CD4-positive, alpha-beta T cell (primary cell): Measurements from ENCODE around the gene CCDC3. TPM values are rescaled to one million over a fixed set of nuclear protein-coding genes. Genes with fewer than 3 reads are reported as not detected.

Experiments
- ATAC-seq: fragments of 200-7000 bp; cut with Tn5 transposase; one replicate; pipeline ENCODE4 v1.10.0; 2022; ENCODE audit warnings: mild to moderate bottlenecking; ENCODE audit not compliant: poor library complexity
- CTCF ChIA-PET: fragments of 350-600 bp; sonication (Branson Sonifier 250); formaldehyde crosslinking; loops from one replicate; lab custom pipeline; 2021; ENCODE audit warnings: antibody characterized with exemption, inconsistent platforms; lab: Charles Lee
- POLR2A ChIA-PET: fragments of 350-600 bp; sonication (Branson Sonifier 250); formaldehyde crosslinking; loops from one replicate; lab custom pipeline; 2021; ENCODE audit warnings: antibody characterized with exemption, inconsistent platforms; lab: Charles Lee
- DNase-seq, 14 experiments: peaks; one replicate each; pipeline ENCODE4 v3.0.0-alpha.2; 2013 to 2020; ENCODE audit warnings: mixed read lengths in 2 of 14
- H3K27ac ChIP-seq, 2 donors: one replicate each; pipeline versions ENCODE4 v1.5.1 to v1.7.0; 2013; ENCODE audit warnings: low read length in 2 of 2, low read depth in 1 of 2, mild to moderate bottlenecking in 1 of 2
- H3K27me3 ChIP-seq, 2 experiments: 1 replicate in 1 of 2; 2 replicates in 1 of 2; pipeline versions ENCODE4 v1.6.1 to v1.7.0; 2013; ENCODE audit warnings: low read length in 2 of 2, control low read depth in 1 of 2, mild to moderate bottlenecking in 1 of 2, moderate library complexity in 1 of 2; ENCODE audit not compliant: insufficient read depth in 2 of 2, control insufficient read depth in 1 of 2
- H3K36me3 ChIP-seq: one replicate; pipeline ENCODE4 v1.6.1; 2013; ENCODE audit warnings: low read length, control low read depth; ENCODE audit not compliant: insufficient read depth
- H3K4me1 ChIP-seq: one replicate; pipeline ENCODE4 v1.6.1; 2013; ENCODE audit warnings: low read length, control low read depth; ENCODE audit not compliant: insufficient read depth
- H3K4me3 ChIP-seq: one replicate; pipeline ENCODE4 v1.5.1; 2013; ENCODE audit warnings: mild to moderate bottlenecking, low read length, moderate library complexity
- H3K9me3 ChIP-seq, 2 experiments: 1 replicate in 1 of 2; 2 replicates in 1 of 2; pipeline versions ENCODE4 v1.6.1 to v1.7.0; 2013; ENCODE audit warnings: low read length in 2 of 2, mild to moderate bottlenecking in 2 of 2, control low read depth in 1 of 2, moderate library complexity in 1 of 2; ENCODE audit not compliant: control insufficient read depth in 1 of 2, insufficient read depth in 1 of 2
- H3K27ac Mint-ChIP-seq: one replicate; pipeline ENCODE4 v1.8.0; 2020; ENCODE audit warnings: mixed read lengths
- H3K27me3 Mint-ChIP-seq: one replicate; pipeline ENCODE4 v1.8.0; 2021; ENCODE audit warnings: mixed read lengths
- H3K36me3 Mint-ChIP-seq: one replicate; pipeline ENCODE4 v1.8.0; 2021; ENCODE audit warnings: low read depth, mixed read lengths
- H3K4me1 Mint-ChIP-seq: one replicate; pipeline ENCODE4 v1.8.0; 2021; ENCODE audit warnings: low read depth, mixed read lengths
- H3K4me3 Mint-ChIP-seq: one replicate; pipeline ENCODE4 v1.8.0; 2020; ENCODE audit warnings: mild to moderate bottlenecking, mixed read lengths
- H3K9me3 Mint-ChIP-seq: one replicate; pipeline ENCODE4 v1.8.0; 2020; ENCODE audit warnings: mixed read lengths
- CTCF ChIP-seq: fragments of 200-600 bp; IDR thresholded peaks from one replicate; pipeline ENCODE4 v1.8.0; 2022; ENCODE audit warnings: antibody characterized with exemption, mild to moderate bottlenecking
- intact Hi-C, 2 experiments: fragments of 100-400 bp; cut with DNase I in 1 of 2; cut with micrococcal nuclease in 1 of 2; formaldehyde crosslinking; loops; one replicate each; pipeline versions ENCODE4 v1.15.1 to v1.9.0; 2023 to 2025; cut with DNase I, micrococcal nuclease
- total RNA-seq, 174 experiments: library from RNA in 2 of 174; stranded (reverse) in 2 of 174; gene quantifications; one replicate each; pipeline ENCODE4 v1.2.3 and lab custom pipeline; 2021 to 2026

The CCDC3 gene
- total RNA-seq, 2 experiments from 2014 or later = 0.08 TPM; not detected in 1

- Histone ChIP-seq H3K4me1 (no peaks in the 10 kb centered on the region), H3K27me3 (peaks cover 5 to 6% of the 10 kb centered on the region in 2 experiments), H3K36me3 (no peaks in the 10 kb centered on the region), H3K9me3 (peaks cover 3 to 13% of the 10 kb centered on the region in 2 experiments), H3K27ac (no peak overlapping the region), H3K4me3 (no peak overlapping the region)
- H3K4me3 Mint-ChIP-seq = no peak overlapping the region
- DNase-seq (no peak), ATAC-seq (no peak)
- H3K36me3 Mint-ChIP-seq = no peaks in the 10 kb centered on the region
- no peaks in the 10 kb centered on the region for H3K4me1 Mint-ChIP-seq
- H3K27me3 Mint-ChIP-seq = peaks cover 29% of the 10 kb centered on the region
- POLR2A ChIA-PET = no interaction called here
- no peak overlapping the region for H3K27ac Mint-ChIP-seq
- H3K9me3 Mint-ChIP-seq = no peaks in the 10 kb centered on the region
- no peak for TF ChIP-seq CTCF
- CTCF ChIA-PET = no interaction called here
- intact Hi-C loops = no loop called here
Measured at GRCh38 chr10:12961416-12962205, 39.9 kb downstream of the CCDC3 start.

- no peak overlapping the region for H3K4me3 Mint-ChIP-seq
- H3K9me3 ChIP-seq = peaks cover 0 to 13% of the 10 kb centered on the region in 2 experiments
- no peak overlapping the region for H3K27ac ChIP-seq
- H3K27me3 ChIP-seq = peaks cover 0 to 6% of the 10 kb centered on the region in 2 experiments
- peaks cover 29% of the 10 kb centered on the region for H3K27me3 Mint-ChIP-seq
- CTCF ChIA-PET = no interaction called here
- no peak for TF ChIP-seq CTCF
- no peak for DNase-seq
- no peak overlapping the region for H3K4me3 ChIP-seq
- H3K4me1 ChIP-seq = no peaks in the 10 kb centered on the region
- H3K4me1 Mint-ChIP-seq = no peaks in the 10 kb centered on the region
- no peaks in the 10 kb centered on the region for H3K36me3 Mint-ChIP-seq
- ATAC-seq = no peak
- no peak overlapping the region for H3K27ac Mint-ChIP-seq
- H3K36me3 ChIP-seq = no peaks in the 10 kb centered on the region
- H3K9me3 Mint-ChIP-seq = no peaks in the 10 kb centered on the region
- intact Hi-C loops = no loop called here
- POLR2A ChIA-PET = no interaction called here
Measured at GRCh38 chr10:12960941-12961340, 40.6 kb downstream of the CCDC3 start.

- no peaks in the 10 kb centered on the region for H3K36me3 Mint-ChIP-seq
- ChIA-PET CTCF (no interaction called here), POLR2A (no interaction called here)
- no peak for TF ChIP-seq CTCF
- H3K27me3 Mint-ChIP-seq = peaks cover 25% of the 10 kb centered on the region
- Histone ChIP-seq H3K27ac (no peak overlapping the region), H3K27me3 (peaks cover 0 to 6% of the 10 kb centered on the region in 2 experiments), H3K4me3 (no peak overlapping the region), H3K9me3 (peaks cover 0 to 13% of the 10 kb centered on the region in 2 experiments), H3K4me1 (no peaks in the 10 kb centered on the region), H3K36me3 (no peaks in the 10 kb centered on the region)
- H3K4me1 Mint-ChIP-seq = no peaks in the 10 kb centered on the region
- H3K27ac Mint-ChIP-seq = no peak overlapping the region
- no peaks in the 10 kb centered on the region for H3K9me3 Mint-ChIP-seq
- H3K4me3 Mint-ChIP-seq = no peak overlapping the region
- DNase-seq = no peak
- no peak for ATAC-seq
- intact Hi-C loops = no loop called here
Measured at GRCh38 chr10:12960334-12960898, 41.1 kb downstream of the CCDC3 start.
